Measurements from ENCODE around the gene RBFOX1.

- TF ChIP-seq CTCF (IDR thresholded peaks at IDR 0.05) = no peak
- TF ChIP-seq POLR2A (IDR thresholded peaks at IDR 0.05) = no peak
- TF ChIP-seq EP300 (IDR thresholded peaks at IDR 0.05) = no peak
Observed at GRCh38 chr16:7688811-7689210, 356.2 kb downstream of the RBFOX1 start.

All from ovary (tissue), 3 donors.